Astrocyte of the cerebellum (primary cell): ENCODE data around the gene HPSE2.
"Not testable (repeated sequence)": the region's sequence is repeated elsewhere in the genome, so short reads cannot be mapped to it uniquely, and the experiment has no call there.

Experiments used
- DNase-seq: peaks from one replicate; pipeline ENCODE4 v3.0.0-alpha.2; 2011; ENCODE audit warnings: low read depth
- H3K4me3 ChIP-seq: 2 replicates; pipeline ENCODE4 v1.5.1; 2011; ENCODE audit warnings: mild to moderate bottlenecking, low read depth, low read length, moderate library complexity
- CTCF ChIP-seq: IDR thresholded peaks from 2 replicates; pipeline ENCODE4 v1.5.1; 2012; ENCODE audit warnings: low read length, low read depth, moderate library complexity, mild to moderate bottlenecking; ENCODE audit errors: missing control alignments
- in situ Hi-C: cut with HindIII; loops from 2 replicates; pipeline ENCODE4 v1.10.0; 2017; ENCODE audit warnings: low sequenced_read_pairs

The HPSE2 gene

DNA sequence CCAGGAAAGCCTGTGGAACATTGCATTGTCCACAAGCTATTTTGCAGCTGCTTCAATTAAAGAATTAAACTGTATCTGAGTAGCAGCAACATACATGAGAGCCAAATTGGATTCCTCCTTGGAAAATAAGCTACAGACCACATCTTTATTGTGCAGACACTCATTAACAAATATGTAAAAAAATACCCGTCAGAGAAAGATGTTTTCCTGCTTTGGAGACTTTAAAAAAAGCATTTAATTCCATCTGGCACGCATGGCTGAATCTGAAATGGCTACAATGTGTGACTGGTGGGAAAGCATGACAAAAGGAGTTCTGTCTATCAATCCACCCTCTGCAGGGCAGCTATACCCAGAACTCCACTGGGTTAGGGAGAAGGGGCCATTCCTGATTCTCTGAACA is 715.8 kb downstream of the HPSE2 start:
- in situ Hi-C loops = no loop called here
- no peak for TF ChIP-seq CTCF
- no peak for DNase-seq
- no peak overlapping the region for H3K4me3 ChIP-seq

DNA sequence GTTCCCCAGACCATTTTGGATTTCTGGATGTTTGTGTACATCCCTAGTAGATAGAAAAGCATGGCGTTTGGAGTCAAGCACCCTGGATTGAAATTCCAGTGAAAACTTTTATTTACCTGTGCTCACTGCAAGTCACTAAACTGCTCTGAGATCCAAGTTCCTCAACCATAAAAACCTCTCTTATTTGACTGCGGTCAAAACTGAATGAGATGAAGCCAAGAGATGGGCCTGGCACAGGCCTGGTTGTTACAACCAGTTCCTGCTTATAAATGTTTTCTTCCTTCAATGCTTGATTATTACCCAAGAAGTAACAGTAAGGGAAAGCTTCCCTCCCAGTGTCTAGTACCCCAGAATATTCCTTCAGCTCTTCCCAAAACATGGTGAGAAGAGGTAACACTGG is 718.0 kb downstream of the HPSE2 start:
- in situ Hi-C loops = no loop called here
- no peak for DNase-seq
- no peak overlapping the region for H3K4me3 ChIP-seq
- TF ChIP-seq CTCF = no peak

DNA sequence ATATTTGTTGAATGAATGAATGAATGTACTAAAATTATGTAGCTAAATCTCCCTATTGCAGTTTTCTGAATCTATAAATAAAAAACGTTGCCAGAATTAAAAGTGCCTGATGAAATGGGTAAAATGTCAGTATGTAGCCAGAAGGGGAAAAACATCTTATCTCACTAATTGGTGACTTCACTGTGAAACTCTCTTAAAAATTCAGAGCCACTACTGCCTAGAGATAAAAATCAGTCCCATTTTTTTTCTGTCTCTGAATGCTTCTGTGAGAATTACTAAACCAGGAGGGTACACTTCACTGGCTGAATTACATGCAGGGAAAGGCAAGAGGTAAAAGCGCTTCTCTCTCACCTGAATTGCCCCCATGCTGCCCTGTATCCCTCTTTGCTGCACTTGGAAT is 719.3 kb downstream of the HPSE2 start:
- no peak for DNase-seq
- H3K4me3 ChIP-seq = no peak overlapping the region
- in situ Hi-C loops = no loop called here
- TF ChIP-seq CTCF = no peak

GRCh38 chr10:98513704-98514103 is 721.9 kb downstream of the HPSE2 start:
- DNase-seq = no peak
- no peak overlapping the region for H3K4me3 ChIP-seq
- no peak for TF ChIP-seq CTCF
- in situ Hi-C loops = no loop called here

- TF ChIP-seq CTCF = no peak
- DNase-seq = no peak
- no peak overlapping the region for H3K4me3 ChIP-seq
- in situ Hi-C loops = no loop called here
Observed at GRCh38 chr10:98511876-98512275, 723.8 kb downstream of the HPSE2 start.

DNA sequence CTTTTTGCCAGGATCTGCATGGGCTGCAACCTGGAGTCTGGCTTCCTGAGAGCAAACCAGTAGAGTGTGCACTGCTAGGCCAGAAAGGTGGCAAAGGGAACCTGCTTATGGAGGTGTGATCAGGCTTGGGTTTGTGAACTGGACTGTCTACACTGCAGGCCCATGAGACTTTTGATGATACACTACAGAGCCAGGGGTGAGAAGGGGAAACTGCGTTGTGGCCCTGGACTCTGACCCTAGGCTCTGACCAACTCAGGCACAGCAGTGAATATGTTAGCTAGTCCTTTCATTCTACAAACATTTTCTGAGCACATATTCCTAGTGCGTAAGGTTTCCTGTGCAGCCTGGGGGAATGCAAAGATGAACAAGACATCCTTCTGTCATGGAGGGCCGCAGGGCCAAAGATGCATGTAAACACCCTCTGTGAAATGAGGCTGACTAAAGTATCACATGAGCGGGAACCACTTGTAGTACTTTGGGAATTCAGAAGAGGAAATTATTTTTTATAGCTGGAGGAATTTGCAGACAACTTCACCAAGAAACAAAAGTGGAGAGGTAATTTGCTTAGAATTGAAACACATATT is 725.1 kb downstream of the HPSE2 start:
- TF ChIP-seq CTCF = no peak
- H3K4me3 ChIP-seq = no peak overlapping the region
- in situ Hi-C loops = no loop called here
- no peak for DNase-seq

- no peak for TF ChIP-seq CTCF
- no peak for DNase-seq
- in situ Hi-C loops = no loop called here
- no peak overlapping the region for H3K4me3 ChIP-seq
Observed at GRCh38 chr10:98509745-98510144, 725.9 kb downstream of the HPSE2 start.

GRCh38 chr10:98502535-98502934 is 733.1 kb downstream of the HPSE2 start:
- in situ Hi-C loops, H3K4me3 ChIP-seq, DNase-seq: not testable (repeated sequence)
